HCT116 (cell line): Measurements from ENCODE around the gene EDEM3. TPM values are rescaled to one million over a fixed set of nuclear protein-coding genes. Genes with fewer than 3 reads are reported as not detected.

Experiments used
- ATAC-seq: fragments of 200-7000 bp; cut with Tn5 transposase; 2 replicates; pipeline ENCODE4 v1.9.1; 2020; ENCODE audit warnings: mild to moderate bottlenecking, moderate library complexity
- BruUV-seq: library from RNA; stranded (reverse); fragments of 400-500 nt; replicated peaks from 2 replicates; lab custom pipeline; 2021; lab: Mats Ljungman, UMichigan
- CTCF ChIA-PET: fragments of 300-600 bp; sonication (Branson Sonifier 250); formaldehyde crosslinking; loops from one replicate; lab custom pipeline; 2021; ENCODE audit warnings: antibody characterized with exemption; lab: Charles Lee
- POLR2A ChIA-PET: fragments of 300-600, 350-600 bp; sonication (Branson Sonifier 250); formaldehyde crosslinking; loops from one replicate; lab custom pipeline; 2021; ENCODE audit warnings: antibody characterized with exemption; lab: Charles Lee
- RAD21 ChIA-PET, 2 experiments: fragments of 300-600 bp; sonication (Branson Sonifier 250); formaldehyde crosslinking; loops; one replicate each; lab custom pipeline; 2023; ENCODE audit warnings: low total read pairs in 2 of 2; ENCODE audit not compliant: uncharacterized antibody in 2 of 2, unreplicated experiment in 2 of 2, low non-redundant PET in 1 of 2; lab: Charles Lee
- DNase-seq: peaks from one replicate; pipeline ENCODE4 v3.0.0-alpha.2; 2010; ENCODE audit warnings: low read depth, low spot score
- H2AFZ ChIP-seq: fragments of 200-600 bp; shearing (Covaris generic), sonication (generic); 2 replicates; pipeline ENCODE4 v1.6.1; 2017; ENCODE audit warnings: low read depth, mixed run types, mixed read lengths, antibody characterized with exemption, low read length; ENCODE audit not compliant: poor library complexity, severe bottlenecking
- H3K27ac ChIP-seq: 2 replicates; pipeline ENCODE4 v1.5.1; 2012; ENCODE audit warnings: low read depth, low read length
- H3K27me3 ChIP-seq: fragments of 200-600 bp; sonication (generic); 2 replicates; pipeline ENCODE4 v1.6.1; 2016; ENCODE audit warnings: mixed run types, low read length, mixed read lengths; ENCODE audit not compliant: insufficient read depth
- H3K36me3 ChIP-seq, 2 experiments: fragments of 200-500 bp in 1 of 2; fragments of 200-600 bp in 1 of 2; sonication (Bioruptor generic) in 1 of 2; sonication (generic) in 1 of 2; 2 replicates each; pipeline versions ENCODE4 v1.5.1 to v1.6.1; 2014 to 2016; ENCODE audit warnings: low read length in 2 of 2, inconsistent platforms in 1 of 2, mixed read lengths in 1 of 2, mixed run types in 1 of 2; ENCODE audit not compliant: insufficient read depth in 2 of 2, control insufficient read depth in 1 of 2
- H3K4me1 ChIP-seq, 2 experiments: fragments of 200-600 bp in 1 of 2; sonication (generic) in 1 of 2; 2 replicates each; pipeline versions ENCODE4 v1.5.1 to v1.6.1; 2012 to 2017; ENCODE audit warnings: low read length in 2 of 2, inconsistent platforms in 1 of 2, mild to moderate bottlenecking in 1 of 2, mixed read lengths in 1 of 2, mixed run types in 1 of 2, moderate library complexity in 1 of 2; ENCODE audit not compliant: insufficient read depth in 2 of 2, control insufficient read depth in 1 of 2
- H3K4me2 ChIP-seq: fragments of 200-600 bp; sonication (generic); 2 replicates; pipeline ENCODE4 v1.6.1; 2017; ENCODE audit warnings: mixed run types, low read length, mixed read lengths
- H3K4me3 ChIP-seq, 2 experiments: fragments of 200-600 bp in 1 of 2; sonication (generic) in 1 of 2; replicated peaks in 1 of 2; 2 replicates each; pipeline ENCODE4 v1.5.1; 2011 to 2016; ENCODE audit warnings: low read length in 2 of 2, control low read depth in 1 of 2, low read depth in 1 of 2, mild to moderate bottlenecking in 1 of 2, mixed read lengths in 1 of 2, mixed run types in 1 of 2
- H3K79me2 ChIP-seq: fragments of 200-600 bp; sonication (generic); 2 replicates; pipeline ENCODE4 v1.6.1; 2017; ENCODE audit warnings: mild to moderate bottlenecking, mixed run types, low read length, moderate library complexity, mixed read lengths; ENCODE audit not compliant: insufficient read depth
- H3K9ac ChIP-seq: fragments of 200-600 bp; sonication (generic); 2 replicates; pipeline ENCODE4 v1.6.1; 2016; ENCODE audit warnings: low read length, mixed read lengths
- H3K9me2 ChIP-seq: fragments of 200-600 bp; sonication (generic), shearing (Covaris generic); 2 replicates; pipeline ENCODE4 v1.6.1; 2017; ENCODE audit warnings: mixed run types, mild to moderate bottlenecking, moderate library complexity; ENCODE audit not compliant: insufficient read depth
- H3K9me3 ChIP-seq, 2 experiments: fragments of 200-500 bp in 1 of 2; fragments of 200-600 bp in 1 of 2; sonication (Bioruptor generic) in 1 of 2; sonication (generic) in 1 of 2; 2 replicates each; pipeline ENCODE4 v1.6.1; 2014 to 2017; ENCODE audit warnings: low read length in 2 of 2, mixed read lengths in 2 of 2, inconsistent platforms in 1 of 2, low read depth in 1 of 2, mild to moderate bottlenecking in 1 of 2, mixed run types in 1 of 2, moderate library complexity in 1 of 2; ENCODE audit not compliant: control insufficient read depth in 1 of 2, insufficient read depth in 1 of 2
- H4K20me1 ChIP-seq: fragments of 200-600 bp; sonication (generic), shearing (Covaris generic); 2 replicates; pipeline ENCODE4 v1.6.1; 2017; ENCODE audit warnings: mixed run types, mild to moderate bottlenecking, moderate library complexity; ENCODE audit not compliant: insufficient read depth
- CEBPB ChIP-seq: IDR thresholded peaks from 2 replicates; pipeline ENCODE4 v1.6.1; 2012; ENCODE audit warnings: low read depth
- POLR2A ChIP-seq: IDR thresholded peaks from 2 replicates; pipeline ENCODE4 v1.7.0; 2011; ENCODE audit warnings: borderline replicate concordance; ENCODE audit not compliant: insufficient read depth, insufficient read length; ENCODE audit errors: extremely low read depth
- RAD21 ChIP-seq: IDR thresholded peaks from 2 replicates; pipeline ENCODE4 v1.6.1; 2012; ENCODE audit warnings: low read depth, mild to moderate bottlenecking
- REST ChIP-seq: IDR thresholded peaks from 2 replicates; pipeline ENCODE4 v1.6.1; 2012; ENCODE audit warnings: low read depth
- SIN3A ChIP-seq: IDR thresholded peaks from 2 replicates; pipeline ENCODE4 v1.6.1; 2012; ENCODE audit warnings: low read depth
- TCF7L2 ChIP-seq: IDR thresholded peaks from 2 replicates; pipeline ENCODE4 v1.7.0; 2011; ENCODE audit warnings: borderline replicate concordance, inconsistent platforms; ENCODE audit not compliant: insufficient read depth, insufficient read length; ENCODE audit errors: extremely low read depth
- YY1 ChIP-seq: IDR thresholded peaks from 2 replicates; pipeline ENCODE4 v1.6.1; 2011; ENCODE audit warnings: low read length, low read depth, moderate library complexity, mild to moderate bottlenecking; ENCODE audit not compliant: insufficient replicate concordance; ENCODE audit errors: extremely low read depth
- intact Hi-C: fragments of 100-400 bp; cut with micrococcal nuclease; formaldehyde crosslinking; loops from 2 replicates; pipeline ENCODE4 v1.10.0; 2022
- total RNA-seq: library from RNA; stranded (reverse); gene quantifications from one replicate; pipeline ENCODE4 v1.2.1, GENCODE V29; 2021; ENCODE audit not compliant: unreplicated experiment

The EDEM3 gene
- total RNA-seq, 1 experiment from 2014 or later: 14.9 TPM

DNA sequence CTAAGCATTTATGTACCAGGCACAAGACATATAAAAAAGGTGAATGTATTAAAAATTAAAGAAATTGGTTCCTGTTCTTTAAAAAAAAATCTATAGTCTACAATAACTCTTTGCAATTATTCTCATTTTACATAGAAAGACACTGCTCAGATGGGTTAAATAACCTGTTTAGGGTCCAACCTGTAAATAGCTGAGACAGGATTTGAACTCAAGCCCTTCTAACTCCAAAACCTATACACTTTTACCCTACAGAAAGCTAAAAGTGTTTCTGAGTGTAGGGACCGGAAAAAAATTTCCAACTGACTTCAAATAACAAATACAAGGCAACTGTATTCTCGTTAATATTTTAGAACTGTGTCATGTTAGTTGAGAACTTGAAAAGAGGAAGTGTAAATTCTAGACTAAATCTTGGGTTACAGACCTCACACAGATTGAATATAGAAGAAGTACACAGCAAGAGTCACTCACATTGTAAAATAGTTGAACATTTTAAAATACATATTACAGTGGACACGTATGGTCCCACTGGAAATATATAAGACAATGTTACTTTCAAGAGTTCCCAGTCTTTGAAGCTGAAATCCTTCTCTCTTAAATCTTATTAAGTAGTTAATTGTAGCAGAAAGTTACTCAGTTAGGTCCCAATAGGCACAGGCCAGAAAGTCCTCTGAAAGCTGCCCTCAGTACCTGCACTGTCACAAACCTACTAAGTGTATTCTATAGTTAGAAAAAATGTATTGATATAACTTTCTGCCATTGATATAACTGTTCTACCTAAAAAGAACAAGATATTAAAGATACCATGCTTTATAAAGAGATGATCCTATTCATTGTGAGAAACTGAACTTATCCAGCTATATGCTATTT is 7.3 kb downstream of the EDEM3 start:
- BruUV-seq: no TSS peak

More for the DNA sequence above, 7.3 kb downstream of the EDEM3 start:
- H3K9me3 ChIP-seq: no peaks in the 10 kb centered on the region
- H3K4me2 ChIP-seq: no peak overlapping the region
- TF ChIP-seq POLR2A (no peak), CEBPB (no peak), SIN3A (no peak), YY1 (no peak), REST (no peak), RAD21 (no peak), TCF7L2 (no peak)
- TF ChIP-seq, all 23 proteins: peak for 0
- ChIA-PET POLR2A (no interaction called here), CTCF (no interaction called here), RAD21 (no interaction called here)
- DNase-seq (no peak), ATAC-seq (no peak)
- Histone ChIP-seq H3K4me1 (no peaks in the 10 kb centered on the region), H3K4me3 (no peak overlapping the region), H4K20me1 (no peaks in the 10 kb centered on the region), H3K36me3 (no peaks in the 10 kb centered on the region), H3K9me2 (no peaks in the 10 kb centered on the region), H3K79me2 (no peaks in the 10 kb centered on the region), H3K27ac (no peak overlapping the region), H3K27me3 (no peaks in the 10 kb centered on the region), H2AFZ (no peak overlapping the region), H3K9ac (no peak overlapping the region)
- intact Hi-C loops: no loop called here
